ENCODE results near the gene MLLT3.

The MLLT3 gene

GRCh38 chr9:20407013-20407412 lies 215.3 kb downstream of the MLLT3 start:
- DNase-seq: no peak

GRCh38 chr9:20406344-20406743 lies 216.0 kb downstream of the MLLT3 start:
- no peak for DNase-seq

- no peak for DNase-seq
Observed at GRCh38 chr9:20405616-20406015, 216.7 kb downstream of the MLLT3 start.

DNA sequence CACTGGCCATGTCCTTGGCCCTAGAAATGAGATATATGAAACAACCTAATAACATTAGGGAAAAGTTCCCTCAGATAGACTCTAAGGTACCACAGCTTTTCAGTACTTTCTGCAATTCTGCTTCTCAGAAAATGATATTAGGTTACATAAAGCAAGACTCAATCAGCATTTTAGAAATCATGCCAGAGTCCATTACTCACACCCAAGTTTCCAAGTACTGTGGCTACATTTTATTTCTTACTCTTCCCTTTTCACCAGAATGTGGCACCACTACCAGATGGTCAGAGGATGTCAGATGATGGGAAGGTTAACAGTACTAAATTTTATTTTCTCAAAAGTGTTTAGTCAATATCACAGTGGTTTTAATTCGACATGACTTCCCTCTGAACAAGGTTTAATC lies 217.2 kb downstream of the MLLT3 start:
- DNase-seq: no peak

GRCh38 chr9:20404192-20404813 lies 218.0 kb downstream of the MLLT3 start:
- no peak for DNase-seq

GRCh38 chr9:20403346-20403745 lies 219.0 kb downstream of the MLLT3 start:
- DNase-seq: no peak

- no peak for DNase-seq
Observed at GRCh38 chr9:20402273-20402875, 219.9 kb downstream of the MLLT3 start.

- no peak for DNase-seq
Observed at GRCh38 chr9:20398536-20399338, 223.6 kb downstream of the MLLT3 start.

DNA sequence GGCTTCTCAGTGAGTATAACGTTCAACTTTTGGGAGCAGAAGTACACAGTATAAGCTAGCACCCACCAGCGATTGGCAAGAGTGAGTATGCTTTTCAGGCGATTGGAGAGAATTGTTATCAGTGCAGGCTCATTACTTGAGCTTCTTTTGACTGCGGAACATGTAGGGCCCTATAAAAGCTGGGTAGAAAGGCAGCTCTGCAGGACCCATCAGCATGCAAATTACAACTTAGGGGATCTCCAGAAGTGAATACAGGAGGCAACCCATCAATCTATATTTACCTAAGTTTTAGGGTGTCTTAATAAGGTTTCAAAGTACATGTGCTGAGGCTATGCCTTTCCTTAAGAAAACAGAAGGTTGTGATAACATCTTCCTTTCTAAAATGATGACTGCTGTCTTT lies 225.0 kb downstream of the MLLT3 start:
- DNase-seq: no peak

DNA sequence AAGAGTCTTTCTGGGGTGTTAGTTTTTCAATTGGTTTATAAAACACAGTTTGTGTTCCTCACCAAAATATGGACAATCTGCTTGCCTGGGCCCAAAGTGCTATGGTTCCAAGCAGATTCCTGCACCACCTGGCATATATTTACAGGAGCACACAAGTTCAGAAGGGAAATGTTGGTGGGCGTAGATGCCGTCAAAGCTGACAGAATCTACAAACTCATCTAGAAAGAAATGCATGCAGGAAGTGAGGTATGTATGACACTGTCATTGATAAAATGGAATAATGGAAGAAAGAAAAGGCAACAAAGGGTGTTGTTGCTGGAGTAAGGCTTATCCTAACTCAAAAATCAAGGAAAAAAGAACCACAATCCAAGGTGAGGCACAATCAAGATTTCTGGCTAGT lies 225.8 kb downstream of the MLLT3 start:
- DNase-seq: no peak

- no peak for DNase-seq
Observed at GRCh38 chr9:20395651-20396050, 226.6 kb downstream of the MLLT3 start.

- no peak for DNase-seq
Observed at GRCh38 chr9:20394969-20395368, 227.3 kb downstream of the MLLT3 start.

DNA sequence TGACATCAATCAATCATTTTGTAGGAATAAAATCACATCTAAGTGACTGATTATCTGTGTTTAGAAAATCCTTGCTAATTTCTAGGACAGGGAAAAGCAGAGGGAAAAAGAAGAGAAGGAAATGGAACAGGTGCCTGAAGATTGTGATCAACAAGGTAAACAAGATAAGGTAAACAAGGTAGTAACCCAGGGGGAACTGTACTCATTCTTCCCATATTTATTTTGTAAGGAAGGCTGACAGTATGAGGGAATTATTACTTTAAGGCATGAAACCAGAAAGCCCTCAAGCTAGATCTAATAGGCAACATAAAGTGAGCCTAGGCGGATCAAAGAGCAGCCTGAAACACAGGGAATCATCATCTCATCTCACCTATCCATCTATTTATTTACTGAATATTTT lies 231.1 kb downstream of the MLLT3 start:
- DNase-seq: no peak

DNA sequence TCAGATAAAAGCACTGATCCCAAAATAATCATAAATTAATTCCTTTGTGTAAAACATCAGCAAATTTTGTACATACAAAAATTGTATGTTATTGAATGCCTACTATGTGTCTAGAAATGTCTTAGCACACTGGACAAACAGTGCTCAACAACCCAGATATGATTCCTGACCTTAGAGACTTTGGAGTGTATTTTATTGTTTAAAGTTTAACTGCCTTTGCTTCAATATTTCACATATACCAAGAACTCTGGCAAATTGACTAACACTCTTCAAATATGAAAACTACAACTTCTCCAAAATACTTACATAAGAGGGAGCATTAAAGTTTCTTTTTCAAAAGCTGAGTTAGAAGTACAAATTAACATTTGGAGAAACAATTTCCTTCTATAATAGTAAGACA lies 231.9 kb downstream of the MLLT3 start:
- no peak for DNase-seq

DNA sequence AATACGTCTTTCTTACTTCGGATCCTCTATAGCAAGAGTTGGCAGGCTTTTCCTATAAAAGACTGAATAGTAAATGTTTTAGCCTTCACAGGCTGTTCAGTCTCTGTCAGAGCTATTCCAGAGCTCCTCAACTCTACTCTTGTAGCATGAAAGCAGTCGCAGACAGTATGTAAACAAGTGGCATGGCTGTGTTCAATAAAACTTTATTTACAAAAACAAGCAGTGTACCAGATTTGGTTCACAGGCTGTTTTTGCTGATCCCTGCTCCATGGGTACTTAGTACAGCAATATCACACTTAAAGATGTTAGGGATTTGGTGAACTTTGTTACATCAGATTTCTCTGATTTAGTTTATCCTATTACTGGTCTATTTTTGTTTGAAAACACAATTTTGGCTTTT lies 235.2 kb downstream of the MLLT3 start:
- no peak for DNase-seq

- no peak for DNase-seq
Observed at GRCh38 chr9:20384642-20385041, 237.7 kb downstream of the MLLT3 start.

GRCh38 chr9:20382460-20383071 lies 239.7 kb downstream of the MLLT3 start:
- no peak for DNase-seq

DNA sequence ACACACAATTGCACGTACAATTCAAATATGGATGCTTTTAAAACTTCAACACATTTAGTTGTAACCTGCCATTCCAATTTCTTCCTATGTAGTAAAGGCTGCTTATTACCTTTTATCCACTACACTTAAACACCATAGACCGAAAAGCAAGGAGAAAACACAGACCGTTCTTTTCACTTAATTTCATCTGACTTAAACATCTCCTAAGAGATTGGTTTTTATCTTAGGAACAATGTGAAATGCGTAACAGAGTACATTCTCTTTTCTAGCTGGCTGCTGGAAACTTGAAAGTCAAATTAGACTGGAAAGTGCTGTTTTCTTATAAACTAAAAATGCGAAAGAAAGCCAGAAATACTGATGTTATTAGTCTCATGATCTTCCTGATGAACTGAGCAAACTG lies 241.8 kb downstream of the MLLT3 start:
- DNase-seq: no peak

DNA sequence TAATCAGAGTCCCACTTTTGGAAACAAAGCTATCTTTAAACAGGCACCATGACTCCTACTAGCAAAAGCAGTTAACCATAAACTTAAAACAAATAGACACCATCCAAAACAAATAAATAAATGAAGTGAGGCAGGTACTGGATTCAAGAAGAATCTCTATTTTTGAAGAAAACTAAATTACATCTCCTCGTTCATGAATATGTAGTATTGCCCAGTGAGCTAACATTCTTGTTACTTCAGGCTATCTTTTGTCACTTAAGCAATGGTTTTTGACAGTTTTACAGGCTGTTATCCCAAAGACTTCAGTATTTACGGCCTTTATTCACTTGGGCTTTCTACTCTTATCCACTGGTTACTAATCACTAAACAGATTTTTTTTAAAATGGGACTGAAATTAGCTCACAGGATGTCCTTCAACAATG lies 242.5 kb downstream of the MLLT3 start:
- DNase-seq: no peak

DNA sequence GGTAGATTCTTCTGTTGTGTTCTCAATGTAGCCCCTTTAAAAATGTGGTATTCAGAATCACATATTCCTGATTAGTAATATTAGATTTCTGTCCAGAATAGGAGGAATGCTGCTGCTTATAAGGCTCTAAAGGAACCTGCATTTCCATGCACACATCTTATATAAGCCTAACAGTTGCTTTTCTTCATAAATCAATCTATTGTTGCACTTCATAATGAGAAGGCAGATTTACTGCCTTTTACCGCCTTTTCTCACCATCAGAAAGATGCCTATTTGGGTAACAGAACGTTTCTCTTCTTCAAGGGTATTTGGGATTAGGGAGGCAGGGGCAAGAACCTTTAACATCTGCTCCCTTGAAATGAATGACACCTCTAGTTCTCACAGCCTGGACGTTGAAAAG lies 243.4 kb downstream of the MLLT3 start:
- no peak for DNase-seq

DNA sequence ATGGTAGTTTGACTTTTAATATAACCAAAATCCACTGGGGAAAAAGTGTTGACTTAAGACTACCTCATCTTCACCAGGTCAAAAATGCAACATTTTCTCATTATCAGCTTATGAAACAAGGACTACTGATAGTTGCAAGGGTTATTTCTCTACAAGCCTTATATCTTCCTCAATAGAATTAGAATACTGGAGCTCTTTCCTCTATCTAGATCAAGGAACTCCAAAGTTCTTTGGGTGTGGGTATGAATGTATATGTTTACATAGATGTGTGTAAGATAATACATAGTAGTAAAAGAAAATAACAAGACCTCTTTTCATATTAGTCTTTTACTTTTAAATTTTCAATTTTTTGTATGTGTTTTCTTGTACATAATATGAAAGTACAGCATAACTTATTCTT lies 244.5 kb downstream of the MLLT3 start:
- no peak for DNase-seq

DNA sequence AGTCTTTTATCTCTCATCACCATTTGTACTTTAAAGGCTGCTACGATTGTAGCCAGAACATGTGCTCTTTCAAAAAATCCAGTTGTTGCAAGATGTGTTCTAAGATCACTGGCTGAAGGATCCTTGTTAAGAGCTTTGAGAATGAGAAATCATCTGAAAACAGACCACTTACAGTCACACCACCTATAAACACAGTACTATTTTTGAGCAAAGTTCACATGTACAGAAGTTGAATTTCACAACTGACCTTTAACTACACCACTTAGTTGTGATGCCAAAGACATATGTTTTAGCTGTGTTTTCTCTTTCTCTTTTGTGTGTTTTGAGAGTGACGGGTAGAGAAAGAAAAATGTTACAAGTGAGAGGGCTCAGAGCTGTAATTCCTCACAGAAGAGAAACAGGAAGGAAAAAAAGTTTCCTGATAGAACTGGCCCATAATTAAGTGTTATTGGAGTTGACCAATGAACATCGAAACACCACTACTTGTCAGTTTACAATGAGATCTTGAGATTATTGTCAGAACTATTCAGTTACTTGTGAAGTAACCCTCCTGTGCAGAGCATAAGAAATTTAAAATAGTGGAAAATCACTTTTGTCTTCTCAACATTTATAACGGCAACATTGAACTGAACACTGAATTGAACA lies 245.4 kb downstream of the MLLT3 start:
- DNase-seq: no peak

GRCh38 chr9:20376042-20376441 lies 246.3 kb downstream of the MLLT3 start:
- DNase-seq: no peak

Data from CD4-positive, alpha-beta T cell treated with Interleukin-4 for 1 hour (primary cell).